Measurements from ENCODE around the gene EFCAB14.

Gene EFCAB14

DNA sequence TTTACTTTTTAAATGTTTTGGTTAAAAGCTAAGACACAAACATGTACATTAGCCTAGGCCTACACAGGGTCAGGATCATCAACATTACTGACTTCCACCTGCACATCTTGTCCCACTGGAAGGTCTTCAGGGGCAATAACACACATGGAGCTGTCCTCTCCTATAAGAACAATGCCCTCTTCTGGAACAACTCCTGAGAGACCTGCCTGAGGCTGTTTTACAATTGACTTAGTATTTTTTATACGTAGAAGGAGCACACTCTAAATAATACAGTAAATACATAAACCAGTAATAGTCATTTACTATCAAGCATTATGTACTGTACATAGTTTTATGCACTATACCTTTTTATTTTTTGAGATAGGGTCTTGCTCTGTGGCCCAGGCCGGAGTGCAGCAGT, 88.2 kb downstream of the EFCAB14 start:
- peaks cover 4% of the 10 kb centered on the region for H3K36me3 ChIP-seq (ENCODE audit: control insufficient read depth, insufficient read depth, low read length)
- H3K9me3 ChIP-seq (ENCODE audit: control insufficient read depth, low read length) = no peaks in the 10 kb centered on the region
- H3K4me3 ChIP-seq (ENCODE audit: insufficient read depth, low read depth, low read length) = no peak overlapping the region
- H3K4me1 ChIP-seq (ENCODE audit: control insufficient read depth, insufficient read depth, low read length) = no peaks in the 10 kb centered on the region
- H3K27me3 ChIP-seq (ENCODE audit: control insufficient read depth, insufficient read depth, low read length, poor library complexity, severe bottlenecking) = no peaks in the 10 kb centered on the region
- WGBS, 2 experiments = 93 to 100% methylated on average over 1 to 2 of the region's 2 CpGs
- no peak overlapping the region for H3K27ac ChIP-seq (ENCODE audit: insufficient read depth, low read depth, low read length, poor library complexity, severe bottlenecking)
